NT2/D1 (cell line): ENCODE measurements around the gene CARD11.

Source experiments
- YY1 ChIP-seq: IDR thresholded peaks from 2 replicates; pipeline ENCODE4 v1.6.1; 2011; ENCODE audit not compliant: insufficient read length, insufficient read depth
- ZNF274 ChIP-seq: IDR thresholded peaks from 2 replicates; pipeline ENCODE4 v1.6.1; 2011; ENCODE audit warnings: mild to moderate bottlenecking, low read depth, low read length

DNA sequence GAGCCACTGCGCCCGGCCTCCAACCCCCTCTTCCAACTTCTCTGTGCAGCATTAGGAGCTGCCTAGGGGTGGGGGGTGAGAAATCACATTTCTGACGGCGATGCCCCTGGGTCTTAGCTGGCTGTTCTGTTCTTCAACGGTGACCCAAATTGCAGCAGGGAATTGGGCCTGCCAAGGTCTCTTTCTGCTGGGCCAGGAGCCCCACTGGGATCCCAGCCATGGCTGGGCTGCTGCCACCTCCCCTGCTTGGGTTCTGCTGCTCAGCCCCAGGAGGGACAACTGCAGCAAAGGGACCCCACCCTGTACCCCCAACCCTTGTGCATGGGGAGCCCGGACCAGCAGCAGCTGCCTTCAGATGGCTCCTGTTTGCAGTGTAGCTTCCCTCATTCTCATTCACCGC is 155.9 kb downstream of the CARD11 start:
- TF ChIP-seq ZNF274: no peak
- no peak for TF ChIP-seq YY1
